Astrocyte (in vitro differentiated cells and primary cell): ENCODE data around the gene SLC4A2. TPM values are rescaled to one million over a fixed set of nuclear protein-coding genes. Genes with fewer than 3 reads are reported as not detected.
A peak's percentile ranks its signal among the peaks of the same experiment; 100 is the strongest.

Experiments
- DNase-seq: peaks from one replicate; pipeline ENCODE4 v3.0.0-alpha.2; 2010; ENCODE audit warnings: low read depth
- FAIRE-seq: peaks from 2 replicates; lab custom pipeline; 2011; peaks lifted over from hg19 to GRCh38; lab: Jason Lieb, UNC
- H2AFZ ChIP-seq: 2 replicates; pipeline ENCODE4 v1.6.0; 2012; ENCODE audit warnings: low read depth, low read length, inconsistent platforms
- H3K27ac ChIP-seq: 2 replicates; pipeline ENCODE4 v1.5.1; 2011; ENCODE audit warnings: low read depth, low read length, inconsistent platforms
- H3K27me3 ChIP-seq: 2 replicates; pipeline ENCODE4 v1.6.0; 2011; ENCODE audit warnings: low read length, inconsistent platforms; ENCODE audit not compliant: insufficient read depth
- H3K36me3 ChIP-seq: 2 replicates; pipeline ENCODE4 v1.5.1; 2011; ENCODE audit warnings: low read length, inconsistent platforms; ENCODE audit not compliant: insufficient read depth
- H3K4me1 ChIP-seq: 2 replicates; pipeline ENCODE4 v1.5.1; 2011; ENCODE audit warnings: low read length, inconsistent platforms; ENCODE audit not compliant: insufficient read depth
- H3K4me2 ChIP-seq: 2 replicates; pipeline ENCODE4 v1.6.0; 2012; ENCODE audit warnings: low read length, inconsistent platforms
- H3K4me3 ChIP-seq: 2 replicates; pipeline ENCODE4 v1.5.1; 2011; ENCODE audit warnings: low read depth, mild to moderate bottlenecking, low read length, inconsistent platforms; ENCODE audit not compliant: insufficient read depth
- H3K79me2 ChIP-seq: 2 replicates; pipeline ENCODE4 v1.6.0; 2012; ENCODE audit warnings: mild to moderate bottlenecking, low read length, inconsistent platforms; ENCODE audit not compliant: insufficient read depth
- H3K9ac ChIP-seq: 2 replicates; pipeline ENCODE4 v1.6.0; 2012; ENCODE audit warnings: mild to moderate bottlenecking, low read length, inconsistent platforms
- H3K9me3 ChIP-seq: 2 replicates; pipeline ENCODE4 v1.5.1; 2012; ENCODE audit warnings: low read depth, mild to moderate bottlenecking, low read length, inconsistent platforms; ENCODE audit not compliant: insufficient read depth
- H4K20me1 ChIP-seq: 2 replicates; pipeline ENCODE4 v1.6.0; 2012; ENCODE audit warnings: low read length, inconsistent platforms; ENCODE audit not compliant: insufficient read depth
- H3K27ac Mint-ChIP-seq: one replicate; pipeline ENCODE4 v1.8.0; 2021; ENCODE audit warnings: mild to moderate bottlenecking, mixed read lengths; ENCODE audit not compliant: unreplicated experiment
- H3K27me3 Mint-ChIP-seq: one replicate; pipeline ENCODE4 v1.8.0; 2021; ENCODE audit warnings: low read depth, mixed read lengths; ENCODE audit not compliant: unreplicated experiment
- H3K36me3 Mint-ChIP-seq: one replicate; pipeline ENCODE4 v1.8.0; 2021; ENCODE audit warnings: low read depth, mixed read lengths; ENCODE audit not compliant: unreplicated experiment
- H3K4me1 Mint-ChIP-seq: one replicate; pipeline ENCODE4 v1.8.0; 2021; ENCODE audit warnings: low read depth, mixed read lengths; ENCODE audit not compliant: unreplicated experiment
- H3K4me3 Mint-ChIP-seq: one replicate; pipeline ENCODE4 v1.8.0; 2021; ENCODE audit warnings: mild to moderate bottlenecking, moderate library complexity, mixed read lengths; ENCODE audit not compliant: unreplicated experiment
- H3K9me3 Mint-ChIP-seq: one replicate; pipeline ENCODE4 v1.8.0; 2021; ENCODE audit warnings: mild to moderate bottlenecking, mixed read lengths; ENCODE audit not compliant: unreplicated experiment
- EZH2 ChIP-seq: IDR thresholded peaks from 2 replicates; pipeline ENCODE4 v1.6.1; 2012; ENCODE audit warnings: mild to moderate bottlenecking, low read length, inconsistent platforms; ENCODE audit not compliant: insufficient read depth
- total RNA-seq: library from RNA; stranded (reverse); gene quantifications from 2 replicates; pipeline ENCODE4 v1.2.1, GENCODE V29; 2021
- TF ChIP-seq, protein P1 (sequence below): IDR thresholded peaks from 2 replicates; pipeline ENCODE4 v1.5.1; 2011; ENCODE audit warnings: low read depth, mild to moderate bottlenecking, inconsistent platforms, low read length, moderate library complexity; ENCODE audit not compliant: insufficient read depth

SLC4A2 gene
- total RNA-seq, 1 donor from 2014 or later, result 302 TPM

DNA sequence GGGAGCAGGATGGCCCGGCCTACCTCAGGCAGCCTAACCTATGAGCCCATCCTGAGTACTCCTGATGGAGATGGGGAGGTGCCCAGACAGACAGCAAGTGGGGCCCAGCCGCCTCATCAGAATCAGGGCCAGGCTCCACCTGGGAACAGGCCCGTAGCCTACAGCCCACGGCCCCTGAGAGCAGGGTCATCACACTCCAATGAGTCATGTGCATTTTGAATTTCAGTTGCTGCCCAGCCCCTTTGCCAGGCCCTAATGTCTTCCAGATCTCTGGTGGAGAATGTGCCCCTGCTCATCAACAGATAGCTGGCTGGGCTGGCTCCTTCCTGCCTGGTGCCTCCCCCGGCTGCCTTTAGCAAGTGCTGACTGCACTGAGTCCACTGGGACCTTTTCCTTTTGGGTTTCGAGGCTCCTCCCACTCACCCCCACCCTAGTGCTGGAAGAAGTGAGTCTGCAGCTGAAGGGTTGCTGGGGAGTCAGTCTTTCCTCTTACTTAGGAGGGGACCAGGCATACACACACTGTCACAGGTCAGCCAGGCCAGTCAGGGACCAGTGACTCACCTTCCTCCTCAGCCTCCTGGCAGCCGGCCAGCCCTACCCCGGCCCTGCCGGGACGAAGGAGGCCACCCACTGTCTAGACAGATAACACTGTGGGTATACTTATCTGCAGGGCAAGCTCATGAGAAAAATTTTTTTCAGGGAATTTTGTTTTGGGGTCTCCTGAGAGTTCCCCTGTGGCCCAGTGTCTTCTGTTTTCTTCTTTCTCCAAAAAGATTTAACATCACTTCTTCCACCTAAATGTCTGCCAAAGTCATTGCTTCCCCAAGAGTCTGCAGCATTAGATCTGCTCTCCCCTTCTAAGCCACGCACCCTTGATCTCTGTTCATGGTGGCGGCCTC is 20.2 kb upstream of the SLC4A2 start:
- TF ChIP-seq EZH2, result no peak
- TF ChIP-seq, protein P1, sequence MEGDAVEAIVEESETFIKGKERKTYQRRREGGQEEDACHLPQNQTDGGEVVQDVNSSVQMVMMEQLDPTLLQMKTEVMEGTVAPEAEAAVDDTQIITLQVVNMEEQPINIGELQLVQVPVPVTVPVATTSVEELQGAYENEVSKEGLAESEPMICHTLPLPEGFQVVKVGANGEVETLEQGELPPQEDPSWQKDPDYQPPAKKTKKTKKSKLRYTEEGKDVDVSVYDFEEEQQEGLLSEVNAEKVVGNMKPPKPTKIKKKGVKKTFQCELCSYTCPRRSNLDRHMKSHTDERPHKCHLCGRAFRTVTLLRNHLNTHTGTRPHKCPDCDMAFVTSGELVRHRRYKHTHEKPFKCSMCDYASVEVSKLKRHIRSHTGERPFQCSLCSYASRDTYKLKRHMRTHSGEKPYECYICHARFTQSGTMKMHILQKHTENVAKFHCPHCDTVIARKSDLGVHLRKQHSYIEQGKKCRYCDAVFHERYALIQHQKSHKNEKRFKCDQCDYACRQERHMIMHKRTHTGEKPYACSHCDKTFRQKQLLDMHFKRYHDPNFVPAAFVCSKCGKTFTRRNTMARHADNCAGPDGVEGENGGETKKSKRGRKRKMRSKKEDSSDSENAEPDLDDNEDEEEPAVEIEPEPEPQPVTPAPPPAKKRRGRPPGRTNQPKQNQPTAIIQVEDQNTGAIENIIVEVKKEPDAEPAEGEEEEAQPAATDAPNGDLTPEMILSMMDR, result no peak
- Mint-ChIP-seq H3K27me3 (no peaks in the 10 kb centered on the region), H3K4me1 (peaks cover 30% of the 10 kb centered on the region), H3K36me3 (peaks cover 8% of the 10 kb centered on the region), H3K4me3 (peak overlapping the region; percentile 50), H3K27ac (peak overlapping the region; percentile 98), H3K9me3 (no peaks in the 10 kb centered on the region)
- Histone ChIP-seq H3K9me3 (no peaks in the 10 kb centered on the region), H3K4me2 (peak overlapping the region; percentile 73), H3K27ac (peak overlapping the region; percentile 91), H3K9ac (peak overlapping the region; percentile 78), H3K4me3 (no peak overlapping the region), H3K79me2 (no peaks in the 10 kb centered on the region), H3K36me3 (peaks cover 5% of the 10 kb centered on the region), H2AFZ (no peak overlapping the region), H3K4me1 (peaks cover 21% of the 10 kb centered on the region), H3K27me3 (no peaks in the 10 kb centered on the region), H4K20me1 (no peaks in the 10 kb centered on the region)
- FAIRE-seq (peak; percentile 47), DNase-seq (peak; percentile 92)

GRCh38 chr7:151039850-151040548 is 19.4 kb upstream of the SLC4A2 start:
- peak overlapping the region; percentile 91 for H3K27ac ChIP-seq
- Mint-ChIP-seq H3K4me1 (peaks cover 30% of the 10 kb centered on the region), H3K27me3 (no peaks in the 10 kb centered on the region), H3K4me3 (peak overlapping the region; percentile 50), H3K9me3 (no peaks in the 10 kb centered on the region), H3K36me3 (peaks cover 12% of the 10 kb centered on the region), H3K27ac (peak overlapping the region; percentile 98)
- FAIRE-seq (no peak), DNase-seq (peak; percentile 9)
- peaks cover 21% of the 10 kb centered on the region for H3K4me1 ChIP-seq
- no peaks in the 10 kb centered on the region for H3K27me3 ChIP-seq
- no peaks in the 10 kb centered on the region for H3K79me2 ChIP-seq
- H3K9ac ChIP-seq, result peak overlapping the region; percentile 49
- H3K4me3 ChIP-seq, result no peak overlapping the region
- peak overlapping the region; percentile 73 for H3K4me2 ChIP-seq
- H4K20me1 ChIP-seq, result no peaks in the 10 kb centered on the region
- TF ChIP-seq EZH2, result no peak
- TF ChIP-seq, protein P1, result no peak
- H3K9me3 ChIP-seq, result no peaks in the 10 kb centered on the region
- H3K36me3 ChIP-seq, result peaks cover 5% of the 10 kb centered on the region
- H2AFZ ChIP-seq, result no peak overlapping the region
